BLaER1 (cell line): ENCODE measurements around the gene HIPK4.
"Not testable (repeated sequence)": the region's sequence is repeated elsewhere in the genome, so short reads cannot be mapped to it uniquely, and the experiment has no call there.

ENCODE experiments used
- H3K27ac ChIP-seq: shearing (Covaris generic); formaldehyde crosslinking; 2 replicates; pipeline ENCODE4 v1.8.1; 2022
- H3K27me3 ChIP-seq: shearing (Covaris generic); formaldehyde crosslinking; 2 replicates; pipeline ENCODE4 v1.8.1; 2022
- H3K36me3 ChIP-seq: shearing (Covaris generic); formaldehyde crosslinking; 2 replicates; pipeline ENCODE4 v1.8.1; 2022
- H3K4me1 ChIP-seq: shearing (Covaris generic); formaldehyde crosslinking; 2 replicates; pipeline ENCODE4 v1.8.1; 2022
- H3K4me2 ChIP-seq: shearing (Covaris generic); formaldehyde crosslinking; 2 replicates; pipeline ENCODE4 v1.8.1; 2022
- H3K4me3 ChIP-seq: shearing (Covaris generic); formaldehyde crosslinking; 2 replicates; pipeline ENCODE4 v1.8.1; 2022
- H3K9ac ChIP-seq: shearing (Covaris generic); formaldehyde crosslinking; 2 replicates; pipeline ENCODE4 v1.8.1; 2022
- H3K9me3 ChIP-seq: shearing (Covaris generic); formaldehyde crosslinking; 2 replicates; pipeline ENCODE4 v1.8.1; 2022
- H4K20me1 ChIP-seq: shearing (Covaris generic); formaldehyde crosslinking; 2 replicates; pipeline ENCODE4 v1.8.1; 2022
- Cebpa-rat ChIP-seq: shearing (Covaris generic); IDR thresholded peaks from 2 replicates; pipeline ENCODE4 v1.8.1; 2022

HIPK4 gene

GRCh38 chr19:40379446-40380198 lies 10.4 kb downstream of the HIPK4 start:
- Histone ChIP-seq H3K4me1 (no peaks in the 10 kb centered on the region), H3K36me3 (peaks cover 9% of the 10 kb centered on the region; the same call in 1 of the 2 replicates), H3K4me2 (no peak overlapping the region), H3K9ac (no peak overlapping the region), H3K27ac (no peak overlapping the region), H3K4me3 (no peak overlapping the region), H3K9me3 (no peaks in the 10 kb centered on the region), H4K20me1 (no peaks in the 10 kb centered on the region), H3K27me3 (no peaks in the 10 kb centered on the region)
- TF ChIP-seq Cebpa-rat: no peak

- no peak for TF ChIP-seq Cebpa-rat
- Histone ChIP-seq H4K20me1 (no peaks in the 10 kb centered on the region), H3K4me3 (no peak overlapping the region), H3K9ac (no peak overlapping the region), H3K4me2 (no peak overlapping the region), H3K4me1 (no peaks in the 10 kb centered on the region), H3K27ac (no peak overlapping the region), H3K9me3 (no peaks in the 10 kb centered on the region), H3K27me3 (no peaks in the 10 kb centered on the region), H3K36me3 (peaks cover 9% of the 10 kb centered on the region; the same call in 1 of the 2 replicates)
These were observed 11.5 kb downstream of the HIPK4 start for GRCh38 chr19:40378509-40378908.

- H3K36me3 ChIP-seq: peaks cover 11% of the 10 kb centered on the region; the same call in 1 of the 2 replicates
- no peak overlapping the region for H3K4me2 ChIP-seq
- H3K9me3 ChIP-seq: no peaks in the 10 kb centered on the region
- no peak for TF ChIP-seq Cebpa-rat
- H3K4me3 ChIP-seq: no peak overlapping the region
- H3K27ac ChIP-seq: no peak overlapping the region
- H3K4me1 ChIP-seq: no peaks in the 10 kb centered on the region
- H3K9ac ChIP-seq: no peak overlapping the region
- H3K27me3 ChIP-seq: no peaks in the 10 kb centered on the region
- H4K20me1 ChIP-seq: no peaks in the 10 kb centered on the region
These were observed 12.1 kb downstream of the HIPK4 start for GRCh38 chr19:40377876-40378385.

GRCh38 chr19:40376286-40376862 lies 13.6 kb downstream of the HIPK4 start:
- no peaks in the 10 kb centered on the region for H3K9me3 ChIP-seq
- peaks cover 23% of the 10 kb centered on the region; the same call in 1 of the 2 replicates for H3K36me3 ChIP-seq
- H3K4me1 ChIP-seq: no peaks in the 10 kb centered on the region
- H3K9ac ChIP-seq: no peak overlapping the region
- no peak overlapping the region for H3K4me2 ChIP-seq
- H4K20me1 ChIP-seq: no peaks in the 10 kb centered on the region
- no peak for TF ChIP-seq Cebpa-rat
- H3K27ac ChIP-seq: no peak overlapping the region
- H3K27me3 ChIP-seq: no peaks in the 10 kb centered on the region
- no peak overlapping the region for H3K4me3 ChIP-seq

GRCh38 chr19:40374084-40374483 lies 15.9 kb downstream of the HIPK4 start:
- Histone ChIP-seq H3K9me3 (no peaks in the 10 kb centered on the region), H3K4me2 (no peak overlapping the region), H3K4me1 (peaks cover 8% of the 10 kb centered on the region; the same call in 1 of the 2 replicates), H3K36me3 (peaks cover 36% of the 10 kb centered on the region; the same call in 1 of the 2 replicates), H3K9ac (no peak overlapping the region), H3K27ac (no peak overlapping the region), H3K27me3 (no peaks in the 10 kb centered on the region), H4K20me1 (no peaks in the 10 kb centered on the region), H3K4me3 (no peak overlapping the region)
- TF ChIP-seq Cebpa-rat: no peak

- TF ChIP-seq Cebpa-rat: no peak
- no peaks in the 10 kb centered on the region for H4K20me1 ChIP-seq
- H3K4me2 ChIP-seq: no peak overlapping the region
- no peak overlapping the region for H3K9ac ChIP-seq
- peaks cover 8% of the 10 kb centered on the region; the same call in 1 of the 2 replicates for H3K4me1 ChIP-seq
- no peaks in the 10 kb centered on the region for H3K27me3 ChIP-seq
- peaks cover 44% of the 10 kb centered on the region for H3K36me3 ChIP-seq
- H3K27ac ChIP-seq: no peak overlapping the region
- no peak overlapping the region for H3K4me3 ChIP-seq
- H3K9me3 ChIP-seq: no peaks in the 10 kb centered on the region
These were observed 18.2 kb downstream of the HIPK4 start for GRCh38 chr19:40371802-40372122.

GRCh38 chr19:40370997-40371801 lies 18.8 kb downstream of the HIPK4 start:
- no peak for TF ChIP-seq Cebpa-rat
- Histone ChIP-seq H3K27me3 (no peaks in the 10 kb centered on the region), H3K4me2 (no peak overlapping the region), H3K9me3 (no peaks in the 10 kb centered on the region), H3K4me3 (no peak overlapping the region), H3K4me1 (peaks cover 8% of the 10 kb centered on the region; the same call in 1 of the 2 replicates), H3K9ac (no peak overlapping the region), H3K36me3 (peaks cover 46% of the 10 kb centered on the region), H4K20me1 (no peaks in the 10 kb centered on the region), H3K27ac (no peak overlapping the region)

- H3K27ac ChIP-seq, H3K9ac ChIP-seq, H4K20me1 ChIP-seq, H3K27me3 ChIP-seq, H3K4me1 ChIP-seq, H3K4me2 ChIP-seq, H3K9me3 ChIP-seq, H3K4me3 ChIP-seq: not testable (repeated sequence)
- peaks cover 47% of the 10 kb centered on the region for H3K36me3 ChIP-seq
These were observed 19.7 kb downstream of the HIPK4 start for GRCh38 chr19:40370253-40370652.

- no peak overlapping the region for H3K4me3 ChIP-seq
- peaks cover 47% of the 10 kb centered on the region for H3K36me3 ChIP-seq
- no peaks in the 10 kb centered on the region for H3K9me3 ChIP-seq
- H3K9ac ChIP-seq: no peak overlapping the region
- peaks cover 5% of the 10 kb centered on the region; the same call in 1 of the 2 replicates for H4K20me1 ChIP-seq
- H3K27me3 ChIP-seq: no peaks in the 10 kb centered on the region
- TF ChIP-seq Cebpa-rat: no peak
- H3K4me1 ChIP-seq: peaks cover 8% of the 10 kb centered on the region; the same call in 1 of the 2 replicates
- no peak overlapping the region for H3K4me2 ChIP-seq
- no peak overlapping the region for H3K27ac ChIP-seq
These were observed 20.2 kb downstream of the HIPK4 start for GRCh38 chr19:40369797-40370196.
